Progenitor cell of endocrine pancreas (in vitro differentiated cells): ENCODE data around the gene NWD2. TPM values are rescaled to one million over a fixed set of nuclear protein-coding genes. Genes with fewer than 3 reads are reported as not detected.

ENCODE experiments used
- DNase-seq: peaks from one replicate; pipeline ENCODE4 v3.0.0; 2021; ENCODE audit warnings: low spot score; ENCODE audit not compliant: unreplicated experiment
- H3K27ac Mint-ChIP-seq: 2 replicates; pipeline ENCODE4 v1.8.0; 2021; ENCODE audit warnings: mild to moderate bottlenecking, moderate library complexity, mixed read lengths
- H3K27me3 Mint-ChIP-seq: 2 replicates; pipeline ENCODE4 v1.8.0; 2021; ENCODE audit warnings: mixed read lengths
- H3K36me3 Mint-ChIP-seq: 2 replicates; pipeline ENCODE4 v1.8.0; 2022; ENCODE audit warnings: mixed read lengths; ENCODE audit not compliant: insufficient read depth
- H3K4me1 Mint-ChIP-seq: 2 replicates; pipeline ENCODE4 v1.8.0; 2021; ENCODE audit warnings: low read depth, mixed read lengths
- H3K4me3 Mint-ChIP-seq: 2 replicates; pipeline ENCODE4 v1.8.0; 2021; ENCODE audit warnings: low read depth, mild to moderate bottlenecking, moderate library complexity, mixed read lengths
- H3K9me3 Mint-ChIP-seq: 2 replicates; pipeline ENCODE4 v1.8.0; 2021; ENCODE audit warnings: low read depth, mixed read lengths
- total RNA-seq: library from RNA; stranded (reverse); gene quantifications from 2 replicates; pipeline ENCODE4 v1.2.1, GENCODE V29; 2021
- TF ChIP-seq, protein P1 (sequence below): fragments of 200-600 bp; sonication (generic); IDR thresholded peaks from one replicate; pipeline ENCODE4 v1.5.0; 2021; ENCODE audit warnings: antibody characterized with exemption, mild to moderate bottlenecking; ENCODE audit not compliant: unreplicated experiment

Gene NWD2
- total RNA-seq, 1 donor from 2014 or later, result 0.05 TPM

DNA sequence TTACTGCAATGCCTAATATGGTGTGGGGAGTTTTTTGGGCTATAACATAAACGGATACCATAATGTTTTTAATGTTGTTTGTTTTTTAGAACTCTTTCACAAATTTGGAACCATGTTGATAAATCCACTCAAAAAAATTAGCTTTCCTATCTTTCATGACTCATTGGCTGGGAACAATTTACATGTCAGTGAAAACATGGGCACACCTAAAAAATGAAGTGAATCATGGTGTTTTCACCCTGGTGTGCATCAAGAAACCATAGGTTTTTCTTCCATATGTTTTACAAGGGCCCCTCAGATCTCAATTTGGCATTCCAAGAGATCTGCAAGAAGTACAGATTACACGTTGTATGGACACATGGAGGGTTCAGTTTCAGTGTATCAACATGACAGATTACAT, 207.1 kb downstream of the NWD2 start:
- no peak for DNase-seq
- H3K36me3 Mint-ChIP-seq, result no peaks in the 10 kb centered on the region
- H3K27me3 Mint-ChIP-seq, result peaks cover 4% of the 10 kb centered on the region
- peaks cover 28% of the 10 kb centered on the region for H3K4me1 Mint-ChIP-seq
- H3K4me3 Mint-ChIP-seq, result no peak overlapping the region
- no peaks in the 10 kb centered on the region for H3K9me3 Mint-ChIP-seq
- H3K27ac Mint-ChIP-seq, result no peak overlapping the region
- TF ChIP-seq, protein P1, sequence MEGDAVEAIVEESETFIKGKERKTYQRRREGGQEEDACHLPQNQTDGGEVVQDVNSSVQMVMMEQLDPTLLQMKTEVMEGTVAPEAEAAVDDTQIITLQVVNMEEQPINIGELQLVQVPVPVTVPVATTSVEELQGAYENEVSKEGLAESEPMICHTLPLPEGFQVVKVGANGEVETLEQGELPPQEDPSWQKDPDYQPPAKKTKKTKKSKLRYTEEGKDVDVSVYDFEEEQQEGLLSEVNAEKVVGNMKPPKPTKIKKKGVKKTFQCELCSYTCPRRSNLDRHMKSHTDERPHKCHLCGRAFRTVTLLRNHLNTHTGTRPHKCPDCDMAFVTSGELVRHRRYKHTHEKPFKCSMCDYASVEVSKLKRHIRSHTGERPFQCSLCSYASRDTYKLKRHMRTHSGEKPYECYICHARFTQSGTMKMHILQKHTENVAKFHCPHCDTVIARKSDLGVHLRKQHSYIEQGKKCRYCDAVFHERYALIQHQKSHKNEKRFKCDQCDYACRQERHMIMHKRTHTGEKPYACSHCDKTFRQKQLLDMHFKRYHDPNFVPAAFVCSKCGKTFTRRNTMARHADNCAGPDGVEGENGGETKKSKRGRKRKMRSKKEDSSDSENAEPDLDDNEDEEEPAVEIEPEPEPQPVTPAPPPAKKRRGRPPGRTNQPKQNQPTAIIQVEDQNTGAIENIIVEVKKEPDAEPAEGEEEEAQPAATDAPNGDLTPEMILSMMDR, result no peak

DNA sequence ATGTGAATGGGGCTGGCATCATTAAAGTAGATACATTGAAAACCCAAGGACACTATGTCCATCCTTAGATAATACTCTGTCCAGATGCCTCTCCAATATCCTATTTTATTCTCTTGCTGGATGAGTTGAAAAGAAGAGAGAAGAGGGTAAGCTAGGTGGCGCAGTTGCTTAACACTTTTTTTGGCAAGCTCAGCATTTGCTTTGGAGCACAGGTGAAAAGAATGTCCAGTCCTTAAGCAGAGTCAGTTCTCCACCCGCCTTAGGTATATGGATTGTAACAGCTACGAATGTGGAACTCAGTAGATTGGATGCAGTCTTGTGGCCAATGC, 208.4 kb downstream of the NWD2 start:
- no peaks in the 10 kb centered on the region for H3K36me3 Mint-ChIP-seq

DNA sequence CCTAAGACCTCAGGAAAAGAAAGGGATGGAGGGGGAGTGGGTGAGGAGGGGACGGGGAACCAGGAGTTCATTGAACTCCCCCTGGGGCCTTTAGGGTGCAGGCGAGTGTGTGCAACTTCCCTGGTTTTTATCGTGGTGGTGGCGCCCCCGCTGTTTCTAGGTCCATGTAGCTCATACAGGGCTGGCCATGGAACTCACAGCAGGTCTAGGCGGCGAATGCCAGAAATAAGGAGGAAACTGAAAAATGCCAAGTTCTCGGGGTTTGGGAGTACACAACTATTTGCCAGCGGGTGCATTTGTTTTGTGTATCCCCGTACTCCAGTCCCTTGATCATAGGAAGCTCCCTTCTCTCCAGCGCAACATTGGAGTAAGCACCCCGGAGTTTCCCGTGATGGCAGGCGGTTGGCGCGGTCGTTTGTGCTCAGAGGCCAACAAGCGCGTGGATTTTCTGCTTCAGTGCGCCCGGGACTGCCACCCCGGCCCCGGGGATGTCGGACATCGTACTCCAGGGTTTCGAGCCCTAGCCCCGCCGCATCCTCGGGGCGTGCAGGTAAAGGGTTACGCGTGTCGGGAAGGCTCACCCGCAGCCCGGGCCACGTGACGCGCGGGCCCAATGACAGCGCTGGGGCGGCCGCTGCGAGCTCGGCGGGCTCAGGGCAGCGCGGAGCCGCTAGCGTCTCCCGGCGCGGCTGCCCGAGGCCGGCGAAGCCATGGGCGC, 208.9 kb downstream of the NWD2 start:
- H3K27ac Mint-ChIP-seq, result peak overlapping the region; percentile 93

More for the DNA sequence above, 208.4 kb downstream of the NWD2 start:
- DNase-seq, result peak; percentile 17
- Mint-ChIP-seq H3K4me1 (peaks cover 23% of the 10 kb centered on the region), H3K27me3 (peaks cover 4% of the 10 kb centered on the region), H3K4me3 (peak overlapping the region; percentile 83), H3K27ac (peak overlapping the region; percentile 93), H3K9me3 (no peaks in the 10 kb centered on the region)
- TF ChIP-seq, protein P1, result peak; percentile 65

DNA sequence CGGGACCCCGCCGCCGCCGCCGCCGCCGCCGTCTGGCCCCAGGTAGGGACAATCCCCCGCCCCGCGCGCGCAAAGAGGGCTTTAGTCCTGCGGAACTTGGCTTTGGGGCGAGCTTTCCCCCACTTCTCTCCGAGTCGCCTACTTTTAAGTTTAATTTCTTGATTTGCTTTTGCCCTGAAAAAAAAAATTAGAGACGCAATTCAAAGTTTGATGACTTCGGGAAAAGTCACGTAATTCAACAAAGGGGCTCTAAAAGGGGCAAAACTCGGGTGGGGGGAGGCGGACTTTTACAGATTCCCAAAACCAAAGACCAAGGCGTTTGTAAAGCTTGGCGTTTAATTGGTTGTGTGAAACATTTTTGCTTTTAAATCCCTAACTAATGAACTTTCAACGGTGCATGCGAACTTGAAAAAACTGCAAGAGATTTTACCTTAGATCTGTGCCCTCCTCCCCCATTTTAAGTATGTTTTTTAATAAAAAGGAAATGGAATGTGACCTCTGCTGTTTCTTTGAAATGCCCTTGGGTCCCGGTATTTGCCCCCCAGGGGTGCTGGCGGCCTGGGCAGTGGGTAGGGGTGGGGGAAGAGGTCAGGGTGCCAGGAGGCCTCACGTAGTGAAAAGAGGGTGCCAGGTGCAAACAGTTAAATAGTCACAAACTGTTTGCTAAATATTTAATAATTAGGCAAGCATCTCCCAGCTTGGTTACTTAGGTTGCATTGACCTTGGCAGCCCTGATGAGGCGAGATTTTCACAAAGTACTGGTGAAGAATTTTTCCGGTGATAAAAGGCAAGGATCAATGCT, 209.7 kb downstream of the NWD2 start:
- Mint-ChIP-seq H3K27ac (peak overlapping the region; percentile 2), H3K4me1 (peaks cover 21% of the 10 kb centered on the region), H3K36me3 (peaks cover 4% of the 10 kb centered on the region), H3K27me3 (peaks cover 4% of the 10 kb centered on the region), H3K9me3 (no peaks in the 10 kb centered on the region), H3K4me3 (peak overlapping the region; percentile 80)
- DNase-seq, result no peak
- TF ChIP-seq, protein P1, result no peak

More for the DNA sequence above, 208.9 kb downstream of the NWD2 start:
- Mint-ChIP-seq H3K4me3 (peak overlapping the region; percentile 83), H3K36me3 (no peaks in the 10 kb centered on the region), H3K4me1 (peaks cover 21% of the 10 kb centered on the region), H3K27me3 (peaks cover 4% of the 10 kb centered on the region), H3K9me3 (no peaks in the 10 kb centered on the region)
- TF ChIP-seq, protein P1, result no peak
- peak; percentile 67 for DNase-seq

DNA sequence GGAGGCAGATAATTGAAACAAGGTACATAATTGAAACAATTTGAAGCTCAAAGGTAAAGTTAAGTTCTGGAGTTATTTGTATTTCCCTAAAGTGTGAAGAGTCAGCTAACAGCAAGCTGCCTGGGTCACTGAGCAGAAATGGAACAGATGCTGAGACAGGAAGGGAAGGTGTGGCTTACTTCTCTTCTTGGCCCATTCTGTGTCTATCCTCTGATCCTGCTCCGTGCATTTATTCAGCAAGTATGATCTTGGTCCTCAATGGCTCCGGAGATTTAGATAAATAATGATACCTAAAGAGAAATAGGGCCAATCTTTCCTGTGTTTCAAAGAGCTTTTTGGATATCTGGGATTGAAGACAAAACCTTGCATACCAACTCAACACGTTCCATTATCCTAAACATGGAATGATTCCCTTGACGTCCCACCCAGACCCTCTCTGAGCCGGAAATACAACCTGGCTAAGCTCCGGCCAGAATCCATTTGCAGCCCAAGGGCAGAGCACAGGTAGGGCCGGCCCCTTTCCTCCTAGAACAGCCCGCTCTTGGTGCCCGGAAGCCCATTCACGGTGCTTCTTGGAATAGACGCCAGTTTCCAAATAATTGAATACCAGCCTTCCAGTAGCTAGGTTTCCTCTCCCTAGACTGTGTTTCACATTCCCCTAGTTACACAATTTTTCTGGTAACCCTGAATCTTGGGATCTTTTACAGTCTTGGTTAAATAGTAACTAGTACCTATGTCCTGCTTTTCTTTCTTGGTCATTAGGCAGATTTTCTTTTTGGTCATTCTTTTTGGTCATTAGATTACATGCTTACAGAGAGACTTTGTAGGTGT, 211.0 kb downstream of the NWD2 start:
- H3K9me3 Mint-ChIP-seq, result peaks cover 3% of the 10 kb centered on the region
- H3K4me3 Mint-ChIP-seq, result peak overlapping the region; percentile 80

More for the DNA sequence above, 211.0 kb downstream of the NWD2 start:
- Mint-ChIP-seq H3K36me3 (peaks cover 10% of the 10 kb centered on the region), H3K4me1 (peaks cover 21% of the 10 kb centered on the region), H3K27ac (no peak overlapping the region), H3K27me3 (peaks cover 4% of the 10 kb centered on the region)
- TF ChIP-seq, protein P1, result no peak
- DNase-seq, result no peak
